GM12865 (cell line): ENCODE measurements around the gene MYH10.
"Not testable (repeated sequence)": the region's sequence is repeated elsewhere in the genome, so short reads cannot be mapped to it uniquely, and the experiment has no call there.

Source experiments
- DNase-seq: peaks from one replicate; pipeline ENCODE4 v3.0.0; 2010; ENCODE audit warnings: low read depth
- H3K4me3 ChIP-seq: 2 replicates; pipeline ENCODE4 v1.5.1; 2011; ENCODE audit warnings: mild to moderate bottlenecking, low read depth, low read length, control low read depth
- CTCF ChIP-seq: IDR thresholded peaks from 2 replicates; pipeline ENCODE4 v1.5.1; 2011; ENCODE audit warnings: low read length, control low read depth, low read depth, inconsistent platforms; ENCODE audit not compliant: insufficient read depth; ENCODE audit errors: missing control alignments

Gene MYH10

GRCh38 chr17:8542599-8543502 lies 87.7 kb downstream of the MYH10 start:
- DNase-seq: no peak
- H3K4me3 ChIP-seq: no peak overlapping the region
- TF ChIP-seq CTCF: no peak

- H3K4me3 ChIP-seq, DNase-seq: not testable (repeated sequence)
Measured at GRCh38 chr17:8539976-8540375, 90.5 kb downstream of the MYH10 start.

- no peak for TF ChIP-seq CTCF
- DNase-seq: no peak
- no peak overlapping the region for H3K4me3 ChIP-seq
Measured at GRCh38 chr17:8537734-8538133, 92.8 kb downstream of the MYH10 start.

GRCh38 chr17:8534498-8535188 lies 95.9 kb downstream of the MYH10 start:
- H3K4me3 ChIP-seq: no peak overlapping the region
- no peak for TF ChIP-seq CTCF
- DNase-seq: no peak

- DNase-seq: no peak
- H3K4me3 ChIP-seq: no peak overlapping the region
- no peak for TF ChIP-seq CTCF
Measured at GRCh38 chr17:8532021-8532420, 98.5 kb downstream of the MYH10 start.

GRCh38 chr17:8522577-8522976 lies 107.9 kb downstream of the MYH10 start:
- TF ChIP-seq CTCF: no peak
- no peak overlapping the region for H3K4me3 ChIP-seq
- no peak for DNase-seq

- H3K4me3 ChIP-seq: no peak overlapping the region
- no peak for TF ChIP-seq CTCF
- no peak for DNase-seq
Measured at GRCh38 chr17:8520981-8521380, 109.5 kb downstream of the MYH10 start.
